HG02981 (cell line): Measurements from ENCODE around the gene SLC16A12.
A peak's percentile ranks its signal among the peaks of the same experiment; 100 is the strongest.
"Not testable (repeated sequence)": the region's sequence is repeated elsewhere in the genome, so short reads cannot be mapped to it uniquely, and the experiment has no call there.

Experiments
- ATAC-seq: cut with Tn5 transposase; IDR thresholded peaks from one replicate; pipeline ENCODE4 v1.9.1; 2021; ENCODE audit warnings: mild to moderate bottlenecking, moderate library complexity; ENCODE audit not compliant: unreplicated experiment

Gene SLC16A12

DNA sequence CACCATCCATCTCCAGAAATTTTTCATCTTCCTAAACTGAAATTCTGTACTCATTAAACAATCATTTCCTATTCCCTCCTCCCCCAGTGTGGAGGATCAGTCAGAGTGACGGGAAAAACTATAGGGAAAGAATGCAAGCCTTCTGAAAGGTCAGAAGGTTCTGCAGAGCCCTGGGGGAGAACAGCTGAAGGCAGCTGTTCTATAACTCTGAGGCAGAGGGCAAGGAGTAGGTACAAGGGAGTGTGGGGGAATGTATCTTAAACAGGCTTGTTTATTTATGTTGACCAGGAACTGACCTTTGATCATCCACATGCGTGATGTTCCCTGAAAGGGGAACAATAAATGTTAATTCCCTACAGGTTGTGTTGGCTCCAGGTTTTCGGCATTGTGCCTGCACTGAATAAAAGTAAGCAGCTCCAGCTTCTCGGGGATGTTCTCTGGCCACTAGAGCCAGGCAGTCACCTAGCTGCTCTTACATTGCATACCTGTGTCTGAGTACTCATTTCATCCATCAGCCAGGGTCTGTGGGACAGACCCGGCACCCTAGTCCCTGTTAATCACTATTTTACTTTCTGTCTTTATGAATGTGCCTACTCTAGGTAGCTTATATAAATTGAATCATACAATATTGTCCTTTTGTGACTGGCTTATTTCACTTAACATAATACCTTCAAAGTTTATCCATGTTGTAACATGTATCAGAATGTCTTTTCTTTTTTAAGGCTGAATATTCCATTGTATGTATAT is 137.2 kb downstream of the SLC16A12 start:
- no peak for ATAC-seq

DNA sequence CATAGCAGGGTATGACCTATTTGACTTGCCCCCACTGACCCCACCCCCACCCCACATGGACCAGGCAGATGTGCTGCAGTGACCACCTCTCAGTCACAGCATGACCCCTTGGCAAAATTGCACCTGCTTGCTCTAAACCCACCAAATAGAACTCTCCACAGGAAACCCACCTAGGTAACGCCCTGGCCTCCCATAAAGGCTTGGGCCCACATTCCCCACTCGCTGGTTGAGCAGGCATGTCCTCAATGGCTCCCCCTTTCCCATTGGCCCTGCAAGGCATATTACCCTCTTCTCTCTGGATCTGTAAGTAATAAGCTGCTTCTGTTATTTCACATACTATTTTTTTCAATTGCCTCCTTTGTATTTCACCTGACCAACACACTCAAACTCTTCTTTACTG is 140.3 kb downstream of the SLC16A12 start:
- ATAC-seq = no peak

DNA sequence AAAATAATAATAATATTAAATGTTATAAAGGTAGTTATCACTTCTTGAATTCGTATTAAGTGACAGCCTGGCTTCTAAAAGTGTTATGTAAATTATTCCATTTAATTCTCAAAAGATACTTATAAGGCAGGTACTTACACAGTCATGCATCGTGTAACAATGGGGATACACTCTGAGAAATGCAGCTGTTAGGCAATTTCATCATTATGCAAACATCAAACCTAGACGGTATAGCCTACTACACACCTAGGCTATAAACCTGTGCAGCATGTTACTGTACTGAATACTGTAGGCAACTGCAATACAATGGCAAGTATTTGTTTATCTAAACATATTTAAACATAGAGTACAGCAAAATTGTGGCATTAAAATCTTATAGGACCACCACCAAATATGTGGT is 141.5 kb downstream of the SLC16A12 start:
- ATAC-seq = no peak

DNA sequence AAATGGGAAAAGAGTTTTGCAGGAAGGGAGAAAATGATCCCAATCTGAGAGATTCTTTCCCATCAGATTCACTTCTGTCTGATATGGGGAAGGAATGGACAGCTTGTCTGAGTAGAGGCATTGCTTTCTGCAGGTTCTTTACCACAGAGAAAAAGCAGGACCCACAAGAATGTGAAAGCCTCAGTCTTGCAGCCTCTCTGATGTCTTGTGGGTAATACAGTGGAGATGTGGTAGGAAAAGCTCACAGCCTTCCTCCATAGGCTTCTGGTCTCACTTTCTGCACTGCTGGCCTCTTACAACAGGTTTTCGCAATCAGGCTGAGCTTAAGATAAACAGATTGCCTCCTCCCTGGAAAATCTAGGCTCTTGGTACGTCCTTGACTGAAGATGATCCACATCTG is 142.4 kb downstream of the SLC16A12 start:
- no peak for ATAC-seq

DNA sequence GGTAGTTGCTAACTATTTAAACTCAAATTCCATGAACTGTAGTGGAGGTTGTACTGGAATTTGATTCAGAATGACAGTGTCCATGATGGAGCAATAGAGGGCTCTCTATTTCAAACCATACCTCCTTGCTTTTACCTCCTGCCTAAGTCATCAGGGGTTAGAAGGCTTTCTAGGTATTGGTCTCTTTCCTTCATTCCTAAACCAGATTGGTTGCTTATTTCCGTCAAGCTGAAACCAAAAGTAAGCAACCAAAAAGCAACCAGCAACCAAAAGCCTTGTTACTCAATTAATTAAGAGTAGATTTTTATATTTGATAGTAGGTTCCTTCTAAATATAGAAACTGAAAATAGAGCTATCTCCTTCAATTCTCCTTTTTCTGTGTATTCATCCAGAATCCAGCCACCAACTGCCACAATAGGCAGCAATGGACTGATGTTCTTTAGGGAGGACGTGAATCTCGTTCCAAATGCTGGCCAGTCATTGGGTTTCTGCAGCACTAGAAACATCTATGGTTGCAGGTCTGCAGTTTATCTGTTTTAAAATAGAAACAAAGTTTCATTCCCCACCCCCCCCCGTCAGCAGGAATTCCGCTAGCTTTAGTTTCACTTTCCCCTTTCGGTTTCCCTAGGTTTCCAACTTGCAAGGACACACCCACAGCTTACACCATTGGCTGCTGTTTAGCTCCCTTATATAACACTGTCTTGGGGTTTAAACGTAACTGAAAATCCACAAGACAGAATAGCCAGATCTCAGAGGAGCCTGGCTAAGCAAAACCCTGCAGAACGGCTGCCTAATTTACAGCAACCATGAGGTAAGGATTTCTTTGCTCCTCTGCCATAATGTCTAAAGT is 143.3 kb downstream of the SLC16A12 start, which contains the start of gene IFIT1:
IFIT1 (plus strand) TSS at position 717 of the 850 bp plus-strand sequence; CDS start at position 807, 90 bp downstream.
- peak; percentile 78 for ATAC-seq

DNA sequence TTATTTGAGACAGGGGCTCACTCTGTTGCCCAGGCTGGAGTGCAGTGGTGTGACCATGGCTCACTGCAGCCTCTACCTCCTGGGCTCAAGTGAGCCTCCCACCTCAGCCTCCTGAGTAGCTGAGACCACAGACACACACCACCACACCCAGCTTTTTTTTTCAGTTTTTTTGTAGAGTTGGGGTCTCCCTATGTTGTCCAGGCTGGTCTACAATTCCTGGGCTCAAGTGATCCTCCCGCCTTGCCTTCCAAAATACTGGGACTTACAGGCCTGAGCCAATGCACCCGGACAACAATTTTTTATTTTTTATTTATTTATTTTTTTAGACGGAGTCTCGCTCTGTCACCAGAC is 144.2 kb downstream of the SLC16A12 start:
- not testable (repeated sequence) for ATAC-seq

DNA sequence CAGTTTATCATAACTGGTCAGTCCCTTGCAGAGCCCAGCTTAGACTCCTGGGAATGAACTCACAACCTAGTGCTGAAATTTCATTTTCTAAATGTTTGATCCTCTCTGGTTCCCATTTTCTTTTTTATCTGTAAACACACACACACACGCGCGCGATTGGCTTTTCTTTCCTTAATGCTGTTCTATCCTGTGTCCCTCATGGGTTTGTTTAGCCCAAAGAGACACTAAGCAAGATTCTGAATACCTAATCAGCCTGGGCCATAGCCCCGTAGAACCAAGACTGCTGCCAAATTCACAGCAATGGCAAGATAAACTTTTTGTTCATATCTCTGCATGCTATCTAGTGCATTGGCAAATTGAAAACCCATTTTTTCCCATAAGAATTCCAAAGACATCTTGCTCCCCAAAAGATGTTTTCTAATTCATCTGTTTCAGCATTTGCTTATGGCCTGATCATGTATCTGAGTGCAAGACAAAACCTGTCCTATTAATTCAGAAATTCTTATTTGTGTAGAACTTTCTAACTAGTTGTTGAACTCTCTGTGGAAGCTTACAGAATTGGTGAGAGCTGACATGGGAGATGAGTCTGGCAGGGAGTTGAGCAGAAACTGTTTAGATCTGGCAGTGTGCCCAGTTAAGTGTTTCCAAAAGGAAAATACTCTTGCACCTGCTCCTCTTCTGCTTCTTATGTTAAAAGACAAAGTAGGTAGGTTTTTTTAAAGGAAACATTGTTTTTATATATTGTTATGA is 144.7 kb downstream of the SLC16A12 start:
- no peak for ATAC-seq

DNA sequence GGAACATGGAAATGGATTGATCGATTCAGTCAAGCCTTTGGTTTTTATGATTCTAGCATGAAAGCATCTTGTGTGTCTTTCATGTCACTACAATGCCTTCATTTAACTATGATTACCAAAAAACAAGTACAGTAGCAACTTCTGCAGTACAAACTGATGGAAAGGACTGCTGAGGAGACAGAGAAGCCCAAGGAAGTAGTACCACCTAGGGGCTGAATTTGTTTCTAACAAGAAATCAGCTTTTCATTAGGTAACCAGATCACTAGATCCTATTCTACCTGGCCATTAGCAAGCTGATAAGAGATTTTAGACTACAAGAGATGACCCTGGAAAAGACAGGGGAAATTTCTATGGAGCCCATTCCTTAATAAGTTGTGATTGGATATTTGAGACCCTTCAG is 146.1 kb downstream of the SLC16A12 start:
- no peak for ATAC-seq

DNA sequence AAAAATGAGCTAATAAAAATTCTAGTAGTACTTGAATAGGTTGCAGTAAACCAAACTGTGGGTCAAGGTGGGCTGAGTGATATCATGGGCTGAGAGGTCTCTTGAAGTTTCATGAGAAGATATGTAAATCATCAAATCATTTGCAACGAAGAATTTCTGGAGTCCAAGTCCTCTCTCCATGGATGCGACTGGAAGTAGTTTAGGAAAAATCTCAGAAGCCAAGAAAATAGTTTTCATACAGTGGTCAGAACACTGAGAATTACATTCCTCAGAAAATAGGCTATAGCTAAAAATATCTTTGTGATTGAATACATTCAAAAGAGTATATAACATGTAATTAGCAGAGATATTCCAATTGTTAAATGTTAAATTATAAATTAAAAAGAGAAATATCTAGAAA is 146.6 kb downstream of the SLC16A12 start:
- no peak for ATAC-seq

DNA sequence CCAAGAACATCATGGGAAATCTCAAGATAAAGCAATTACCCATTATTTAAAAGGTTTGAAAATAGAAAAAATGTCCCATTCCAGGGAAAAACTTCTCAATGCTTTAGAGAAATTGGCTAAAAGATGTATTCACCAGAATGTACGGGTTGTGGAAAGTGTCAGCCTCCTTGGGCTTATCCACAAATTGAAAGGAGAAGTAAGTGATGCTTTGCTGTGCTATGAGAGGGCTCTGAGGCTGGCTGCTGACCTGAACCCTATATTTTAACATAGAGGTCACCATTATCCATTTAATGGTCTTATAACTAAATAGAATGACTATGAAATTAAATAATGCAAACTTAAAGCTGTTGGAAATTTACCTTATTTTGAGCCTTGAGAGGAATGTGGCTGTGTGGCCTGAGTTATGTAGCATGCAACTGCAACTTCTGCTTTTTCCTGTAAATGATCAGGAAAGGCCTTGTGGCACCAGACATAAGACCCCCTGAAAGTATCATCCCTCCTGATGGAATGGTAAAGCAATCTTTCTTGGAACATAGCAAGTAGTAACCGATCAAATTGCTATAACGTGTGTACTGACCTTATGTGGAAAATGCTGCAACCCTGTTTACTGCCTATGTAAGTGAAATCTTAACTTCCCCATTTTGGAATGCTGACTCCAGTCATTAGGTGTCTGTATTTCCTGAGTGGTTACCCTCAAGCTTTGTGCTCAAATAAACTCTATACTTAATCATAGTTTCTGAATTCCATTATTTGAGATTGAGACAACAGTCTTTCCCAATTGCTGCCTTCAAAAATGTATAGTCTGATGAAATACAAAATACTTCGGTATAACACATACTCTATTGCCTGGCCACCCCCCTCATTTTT is 150.7 kb downstream of the SLC16A12 start:
- ATAC-seq = no peak

DNA sequence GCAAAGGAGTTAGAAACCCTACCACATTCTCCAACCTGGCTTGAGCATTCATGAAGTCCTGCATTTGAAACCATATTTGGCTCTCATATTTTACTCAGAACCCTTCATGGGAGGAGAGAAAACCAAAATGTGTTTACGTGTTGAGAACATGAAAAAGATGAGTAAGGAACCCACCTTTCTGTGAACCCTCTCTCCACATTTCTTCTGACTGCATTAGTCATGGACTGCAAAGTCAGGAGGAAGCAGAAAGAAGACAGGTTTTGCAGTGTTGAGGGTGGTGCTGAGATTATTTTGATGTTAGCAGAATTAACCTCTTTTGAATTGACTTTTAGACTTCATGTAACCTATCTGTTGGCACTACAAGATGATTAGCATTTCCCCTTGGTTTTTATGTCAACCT is 152.6 kb downstream of the SLC16A12 start:
- ATAC-seq = no peak
